ENCODE measurements around the gene DEAF1.
"Not testable (repeated sequence)": the region's sequence is repeated elsewhere in the genome, so short reads cannot be mapped to it uniquely, and the experiment has no call there.

Gene DEAF1

GRCh38 chr11:679271-680207 lies 15.5 kb downstream of the DEAF1 start:
- no peak for DNase-seq (ENCODE audit: low read depth in 2 of 2)

DNA sequence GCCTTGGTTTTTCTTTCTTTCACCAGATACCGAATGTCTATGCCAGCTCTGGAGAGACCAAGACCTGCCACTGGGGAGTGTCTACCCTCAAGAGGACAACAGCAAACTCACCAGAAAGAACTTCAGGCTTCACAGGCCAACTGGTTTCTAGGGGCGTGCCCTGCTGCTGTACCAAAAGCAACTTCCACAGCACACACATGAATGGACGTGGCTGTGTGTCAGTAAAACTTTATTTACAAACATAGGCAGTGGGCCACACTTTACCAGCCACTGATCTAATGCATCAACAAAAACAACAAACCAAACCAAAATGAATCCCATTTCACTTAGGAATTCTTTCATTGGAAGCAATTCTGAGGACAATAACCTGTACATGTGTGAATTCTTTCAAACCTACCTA lies 16.7 kb downstream of the DEAF1 start:
- DNase-seq (ENCODE audit: low read depth in 2 of 2), result no peak

DNA sequence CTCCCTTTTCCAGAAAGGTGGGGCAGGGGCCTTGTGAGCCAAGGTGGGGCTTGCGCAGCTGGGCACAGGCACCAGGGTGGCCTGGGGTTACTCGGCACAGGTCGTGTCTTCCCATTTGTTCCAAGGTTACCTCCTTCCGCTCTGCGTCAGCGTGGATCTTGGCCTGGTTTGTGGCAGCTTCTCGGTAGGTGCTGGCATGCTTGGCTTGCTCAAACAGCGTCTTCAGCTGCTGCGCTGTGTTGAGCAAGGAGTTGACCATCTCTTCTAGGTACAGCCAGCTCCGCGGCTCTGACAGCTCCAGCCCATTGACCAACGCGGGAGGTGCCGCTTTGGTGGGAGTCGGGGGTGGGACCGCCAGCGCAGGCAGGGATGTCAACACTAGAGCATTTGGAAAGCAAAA lies 20.6 kb downstream of the DEAF1 start:
- DNase-seq (ENCODE audit: low read depth in 2 of 2), result no peak

GRCh38 chr11:673866-674265 lies 21.2 kb downstream of the DEAF1 start:
- DNase-seq (ENCODE audit: low read depth in 2 of 2), result no peak

- no peak for DNase-seq (ENCODE audit: low read depth in 2 of 2)
Measured at GRCh38 chr11:665704-666281, 29.2 kb downstream of the DEAF1 start.

DNA sequence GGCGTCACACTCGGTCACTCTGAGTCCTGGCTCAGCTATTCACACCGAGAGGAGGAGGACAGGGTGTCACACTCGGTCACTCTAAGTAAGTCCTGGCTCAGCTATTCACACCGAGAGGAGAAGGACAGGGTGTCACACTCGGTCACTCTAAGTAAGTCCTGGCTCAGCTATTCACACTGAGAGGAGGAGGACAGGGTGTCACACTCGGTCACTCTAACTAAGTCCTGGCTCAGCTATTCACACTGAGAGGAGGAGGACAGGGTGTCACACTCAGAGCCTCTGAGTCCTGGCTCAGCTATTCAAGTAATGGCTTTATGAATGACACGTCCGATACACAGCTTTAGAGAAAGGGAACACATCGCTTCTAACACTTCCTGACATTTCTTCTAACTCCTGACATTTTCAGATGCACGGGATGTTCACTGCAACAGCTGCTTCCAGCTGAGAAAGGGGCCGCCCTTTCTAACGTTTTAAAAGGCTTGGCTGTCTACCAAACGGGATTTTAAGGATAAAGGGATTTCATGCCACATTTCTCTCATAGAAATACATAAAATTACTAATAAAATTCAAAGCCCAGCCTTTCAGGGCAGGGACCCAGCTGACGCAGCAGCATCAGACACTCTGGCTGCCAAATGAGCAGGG lies 29.8 kb downstream of the DEAF1 start:
- no peak for DNase-seq (ENCODE audit: low read depth in 2 of 2)

GRCh38 chr11:662689-663274 lies 32.2 kb downstream of the DEAF1 start:
- no peak for DNase-seq (ENCODE audit: low read depth in 2 of 2)

DNA sequence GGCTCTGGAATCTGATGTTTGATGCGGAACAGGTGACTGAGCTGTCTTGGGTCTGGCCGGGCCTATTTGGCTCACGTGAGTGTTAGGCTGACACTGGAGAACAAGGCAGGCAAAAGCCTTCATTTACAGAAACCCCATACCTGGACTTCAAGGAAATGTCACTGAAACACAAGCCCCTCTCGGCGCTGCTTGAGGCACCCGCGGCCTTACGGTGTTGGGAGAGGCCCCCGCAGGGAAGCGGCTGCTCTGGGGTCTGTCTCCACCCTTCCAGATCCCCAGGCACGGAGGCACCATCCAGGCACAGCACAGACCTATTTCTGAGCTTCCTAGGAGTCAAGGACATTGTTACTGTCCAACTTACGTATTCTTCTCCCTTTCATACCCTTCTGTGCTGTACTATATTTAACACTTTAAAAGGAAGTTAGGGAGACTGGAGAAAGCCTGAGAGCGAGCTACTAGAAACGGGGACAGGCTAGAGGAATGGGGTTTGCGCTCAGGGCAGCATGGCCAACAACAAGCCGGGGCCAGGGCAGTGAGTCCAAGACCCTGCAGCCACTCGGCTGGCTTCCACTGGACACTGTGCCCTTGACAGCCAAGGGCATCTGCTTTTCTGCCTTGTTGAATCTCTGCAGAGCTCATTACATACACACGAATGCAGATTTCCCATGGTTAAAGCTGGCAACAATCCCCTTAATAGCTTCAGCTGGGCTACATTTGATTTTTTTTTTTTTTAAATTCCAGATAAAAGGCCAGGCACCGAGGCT lies 34.2 kb downstream of the DEAF1 start:
- DNase-seq (ENCODE audit: low read depth in 2 of 2), result no peak

GRCh38 chr11:660281-660680 lies 34.7 kb downstream of the DEAF1 start:
- DNase-seq (ENCODE audit: low read depth in 2 of 2), result no peak

GRCh38 chr11:659532-660085 lies 35.4 kb downstream of the DEAF1 start:
- DNase-seq (ENCODE audit: low read depth in 2 of 2), result no peak

- no peak for DNase-seq (ENCODE audit: low read depth in 2 of 2)
Measured at GRCh38 chr11:657691-658126, 37.3 kb downstream of the DEAF1 start.

DNA sequence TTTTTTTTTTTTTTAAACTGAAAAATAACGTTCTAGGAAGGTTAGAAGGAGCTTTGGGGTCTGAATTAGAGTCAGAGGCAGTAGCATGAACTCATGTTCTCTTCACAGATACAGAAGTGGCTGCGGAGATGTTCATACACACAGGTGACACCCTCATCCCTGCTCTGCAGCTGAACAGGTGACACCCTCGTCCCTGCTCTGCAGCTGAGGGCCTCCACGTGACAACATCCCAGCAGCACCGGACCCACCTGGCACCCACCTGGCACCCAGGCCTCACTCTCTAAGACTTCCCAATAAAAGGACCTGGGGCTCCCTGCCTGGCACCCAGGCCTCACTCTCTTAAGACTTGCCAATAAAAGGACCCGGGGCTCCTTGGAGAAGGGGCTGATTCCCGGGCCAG lies 38.2 kb downstream of the DEAF1 start:
- no peak for DNase-seq (ENCODE audit: low read depth in 2 of 2)

DNA sequence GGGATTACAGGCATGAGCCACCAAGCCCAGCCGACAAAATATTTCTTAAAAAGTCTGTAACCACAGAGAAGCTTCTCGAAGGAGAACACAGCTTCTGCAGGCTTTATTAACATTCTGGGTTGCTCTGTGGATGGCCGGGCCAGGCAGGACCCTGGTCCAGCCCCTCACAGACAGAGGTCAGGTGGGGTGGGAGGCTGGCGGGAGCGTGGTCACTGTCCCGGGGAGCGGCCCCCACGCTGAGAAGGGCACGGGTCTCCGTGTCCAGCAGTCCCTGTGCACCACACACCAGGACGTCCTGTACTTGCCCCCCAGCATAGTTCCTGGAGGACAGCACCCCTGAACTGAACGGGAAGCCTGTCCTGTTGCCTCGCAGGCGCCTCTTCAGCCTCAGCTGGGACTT lies 38.6 kb downstream of the DEAF1 start:
- DNase-seq (ENCODE audit: low read depth in 2 of 2), result no peak

GRCh38 chr11:655036-655726 lies 39.8 kb downstream of the DEAF1 start:
- no peak for DNase-seq (ENCODE audit: low read depth in 2 of 2)

- not testable (repeated sequence) for DNase-seq (ENCODE audit: low read depth in 2 of 2)
Measured at GRCh38 chr11:654444-654843, 40.6 kb downstream of the DEAF1 start.

GRCh38 chr11:653837-654236 lies 41.2 kb downstream of the DEAF1 start:
- DNase-seq (ENCODE audit: low read depth in 2 of 2), result no peak

DNA sequence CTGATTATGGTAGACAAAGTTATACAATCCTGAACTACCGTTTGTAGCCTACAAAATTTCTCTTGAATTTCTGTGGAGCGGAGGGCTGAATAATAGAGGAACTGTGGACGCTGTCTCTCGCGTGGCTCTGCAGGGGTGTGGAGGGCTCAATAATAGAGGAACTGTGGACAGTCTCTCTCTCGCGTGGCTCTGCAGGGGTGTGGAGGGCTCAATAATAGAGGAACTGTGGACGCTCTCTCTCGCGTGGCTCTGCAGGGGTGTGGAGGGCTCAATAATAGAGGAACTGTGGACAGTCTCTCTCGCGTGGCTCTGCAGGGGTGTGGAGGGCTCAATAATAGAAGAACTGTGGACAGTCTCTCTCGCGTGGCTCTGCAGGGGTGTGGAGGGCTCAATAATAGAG lies 41.9 kb downstream of the DEAF1 start:
- DNase-seq (ENCODE audit: low read depth in 2 of 2), result not testable (repeated sequence)

DNA sequence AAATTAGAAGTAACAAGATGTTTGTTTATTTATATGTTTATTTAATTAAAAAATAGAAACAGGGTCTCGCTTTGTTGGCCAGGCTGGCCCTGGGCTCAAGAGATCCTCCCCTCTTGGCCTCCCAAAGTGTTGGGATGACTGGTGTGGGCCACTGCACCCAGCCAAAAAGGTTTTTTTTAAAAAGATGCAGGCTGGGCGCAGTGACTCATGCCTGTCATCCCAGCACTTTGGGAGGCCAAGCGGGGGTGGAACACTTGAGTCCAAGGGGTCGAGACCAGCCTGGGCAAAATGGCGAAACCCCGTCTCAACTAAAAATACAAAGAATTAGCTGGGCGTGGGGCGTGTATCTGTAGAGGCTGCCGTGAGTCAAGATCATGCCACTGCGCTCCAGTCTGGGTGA lies 44.5 kb downstream of the DEAF1 start:
- no peak for DNase-seq (ENCODE audit: low read depth in 2 of 2)

GRCh38 chr11:647672-648158 lies 47.3 kb downstream of the DEAF1 start:
- DNase-seq (ENCODE audit: low read depth in 2 of 2), result not testable (repeated sequence)

- no peak for DNase-seq (ENCODE audit: low read depth in 2 of 2)
Measured at GRCh38 chr11:646214-646613, 48.8 kb downstream of the DEAF1 start.

DNA sequence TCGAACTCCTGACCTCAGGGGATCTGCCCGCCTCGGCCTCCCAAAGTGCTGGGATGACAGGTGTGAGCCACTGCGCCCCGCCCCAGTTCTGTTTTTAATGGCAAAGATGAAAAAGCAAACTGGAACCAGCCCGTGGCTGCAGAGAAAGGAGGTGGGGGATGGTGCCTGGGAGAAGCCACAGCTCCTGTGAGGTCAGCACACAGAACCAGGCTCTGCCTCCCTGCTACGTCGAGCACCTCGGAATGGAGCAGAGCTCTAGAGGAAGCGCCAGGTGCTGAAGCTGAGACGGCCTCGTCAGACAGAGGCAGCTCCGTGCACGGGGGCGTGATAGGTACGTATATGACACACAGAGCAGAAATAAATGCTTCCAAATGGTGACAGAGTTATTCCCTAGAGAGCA lies 49.5 kb downstream of the DEAF1 start:
- DNase-seq (ENCODE audit: low read depth in 2 of 2), result no peak

Data from stimulated activated CD8-positive, alpha-beta memory T cell treated with anti-CD3 and anti-CD28 coated beads, Interleukin-2, amount 100 ng/mL, for 1 hour (primary cell).